ENCODE data around the gene OGA. TPM values are rescaled to one million over a fixed set of nuclear protein-coding genes. Genes with fewer than 3 reads are reported as not detected.

The OGA gene
- total and polyA plus RNA-seq, 9 of the 15 experiments (the other 6 are each of a cell fraction or from before 2014, with no cell fraction given): 13.5 to 73.5 (median 59.5) TPM

DNA sequence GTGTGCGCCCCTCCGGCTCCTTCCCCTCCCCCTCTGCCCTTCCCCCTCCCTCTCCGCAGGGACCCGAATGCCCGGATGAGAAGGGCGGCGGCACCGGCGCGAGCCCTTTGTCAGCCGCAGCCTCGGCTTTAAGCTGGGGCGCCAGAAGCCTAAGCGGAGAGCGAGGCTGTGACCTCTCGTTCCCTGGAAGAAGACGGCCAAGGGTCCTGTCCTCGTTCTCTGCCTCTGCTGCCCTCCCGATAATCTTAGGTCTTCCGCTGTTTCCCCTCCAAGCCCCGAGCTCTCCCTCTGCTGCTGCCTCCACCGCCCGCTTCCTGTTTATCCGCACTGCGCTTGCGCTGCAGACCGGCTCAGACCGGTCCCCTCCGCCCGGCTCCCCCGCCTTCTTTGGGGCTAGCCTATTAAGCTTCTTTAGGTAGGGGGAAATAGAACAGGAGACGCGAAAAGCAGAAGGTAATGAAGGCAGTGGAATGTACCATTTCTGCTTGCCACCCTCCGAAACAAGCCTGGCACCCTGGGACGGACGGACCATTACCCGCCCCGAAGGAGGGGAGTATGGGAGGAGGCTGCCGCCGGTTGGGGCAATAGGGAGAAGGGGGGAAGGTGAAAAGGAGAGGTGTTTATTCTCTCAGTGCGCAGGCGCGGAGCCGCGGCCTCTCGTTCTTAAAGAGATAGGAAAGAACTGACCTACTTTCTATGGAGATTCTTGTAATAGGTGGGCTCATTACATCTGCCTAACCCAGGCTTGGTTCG lies at the start of gene OGA (continued):
- TF ChIP-seq, protein P1, sequence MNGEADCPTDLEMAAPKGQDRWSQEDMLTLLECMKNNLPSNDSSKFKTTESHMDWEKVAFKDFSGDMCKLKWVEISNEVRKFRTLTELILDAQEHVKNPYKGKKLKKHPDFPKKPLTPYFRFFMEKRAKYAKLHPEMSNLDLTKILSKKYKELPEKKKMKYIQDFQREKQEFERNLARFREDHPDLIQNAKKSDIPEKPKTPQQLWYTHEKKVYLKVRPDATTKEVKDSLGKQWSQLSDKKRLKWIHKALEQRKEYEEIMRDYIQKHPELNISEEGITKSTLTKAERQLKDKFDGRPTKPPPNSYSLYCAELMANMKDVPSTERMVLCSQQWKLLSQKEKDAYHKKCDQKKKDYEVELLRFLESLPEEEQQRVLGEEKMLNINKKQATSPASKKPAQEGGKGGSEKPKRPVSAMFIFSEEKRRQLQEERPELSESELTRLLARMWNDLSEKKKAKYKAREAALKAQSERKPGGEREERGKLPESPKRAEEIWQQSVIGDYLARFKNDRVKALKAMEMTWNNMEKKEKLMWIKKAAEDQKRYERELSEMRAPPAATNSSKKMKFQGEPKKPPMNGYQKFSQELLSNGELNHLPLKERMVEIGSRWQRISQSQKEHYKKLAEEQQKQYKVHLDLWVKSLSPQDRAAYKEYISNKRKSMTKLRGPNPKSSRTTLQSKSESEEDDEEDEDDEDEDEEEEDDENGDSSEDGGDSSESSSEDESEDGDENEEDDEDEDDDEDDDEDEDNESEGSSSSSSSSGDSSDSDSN (IDR thresholded peaks at IDR 0.05; ENCODE audit: borderline replicate concordance in 1 of 2, low read depth in 2 of 2, low read length in 2 of 2): 0 out of 4 replicates have a peak, but pooled peaks of 1 of the 2 experiments have one; percentile 23
- TF ChIP-seq, protein P2, sequence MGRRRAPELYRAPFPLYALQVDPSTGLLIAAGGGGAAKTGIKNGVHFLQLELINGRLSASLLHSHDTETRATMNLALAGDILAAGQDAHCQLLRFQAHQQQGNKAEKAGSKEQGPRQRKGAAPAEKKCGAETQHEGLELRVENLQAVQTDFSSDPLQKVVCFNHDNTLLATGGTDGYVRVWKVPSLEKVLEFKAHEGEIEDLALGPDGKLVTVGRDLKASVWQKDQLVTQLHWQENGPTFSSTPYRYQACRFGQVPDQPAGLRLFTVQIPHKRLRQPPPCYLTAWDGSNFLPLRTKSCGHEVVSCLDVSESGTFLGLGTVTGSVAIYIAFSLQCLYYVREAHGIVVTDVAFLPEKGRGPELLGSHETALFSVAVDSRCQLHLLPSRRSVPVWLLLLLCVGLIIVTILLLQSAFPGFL (CRISPR knock-in tag; IDR thresholded peaks at IDR 0.05): no peak
- TF ChIP-seq ZNF12 (CRISPR knock-in tag; IDR thresholded peaks at IDR 0.05) (no peak), CBFA2T3 (IDR thresholded peaks at IDR 0.05) (no peak), ZNF561 (CRISPR knock-in tag; conservative IDR thresholded peaks at IDR 0.05) (no peak), SUPT5H (IDR thresholded peaks at IDR 0.05) (peak; percentile 97), ELF1 (tag; IDR thresholded peaks at IDR 0.05) (peak; percentile 64; the same call in 1 of the 2 replicates), FOS (IDR thresholded peaks at IDR 0.05; ENCODE audit: extremely low read depth, insufficient read length) (no peak), JUND (IDR thresholded peaks at IDR 0.05; ENCODE audit: borderline replicate concordance, low read depth, low read length) (peak; percentile 97), JUND (tag; IDR thresholded peaks at IDR 0.05; ENCODE audit: borderline replicate concordance, low read depth, low read length) (no peak), FOXK1 (CRISPR knock-in tag; IDR thresholded peaks at IDR 0.05; ENCODE audit: borderline replicate concordance) (peak; percentile 38; the same call in 1 of the 2 replicates), CTBP1 (IDR thresholded peaks at IDR 0.05; ENCODE audit: borderline replicate concordance) (peak; percentile 68), SMARCA5 (IDR thresholded peaks at IDR 0.05) (no peak), ZNF282 (CRISPR knock-in tag; IDR thresholded peaks at IDR 0.05) (no peak), ZNF121 (CRISPR knock-in tag; conservative IDR thresholded peaks at IDR 0.05) (no peak), OTX1 (CRISPR knock-in tag; IDR thresholded peaks at IDR 0.05) (peak; percentile 64; the same call in 1 of the 2 replicates), ZNF766 (CRISPR knock-in tag; conservative IDR thresholded peaks at IDR 0.05) (no peak), L3MBTL2 (IDR thresholded peaks at IDR 0.05) (no peak), RAD51 (IDR thresholded peaks at IDR 0.05; ENCODE audit: borderline replicate concordance, low read depth) (no peak), ZNF24 (IDR thresholded peaks at IDR 0.05) (no peak), LARP7 (IDR thresholded peaks at IDR 0.05) (0 out of 2 replicates have a peak, but pooled peaks have one; percentile 53)
- TF ChIP-seq, protein P3, sequence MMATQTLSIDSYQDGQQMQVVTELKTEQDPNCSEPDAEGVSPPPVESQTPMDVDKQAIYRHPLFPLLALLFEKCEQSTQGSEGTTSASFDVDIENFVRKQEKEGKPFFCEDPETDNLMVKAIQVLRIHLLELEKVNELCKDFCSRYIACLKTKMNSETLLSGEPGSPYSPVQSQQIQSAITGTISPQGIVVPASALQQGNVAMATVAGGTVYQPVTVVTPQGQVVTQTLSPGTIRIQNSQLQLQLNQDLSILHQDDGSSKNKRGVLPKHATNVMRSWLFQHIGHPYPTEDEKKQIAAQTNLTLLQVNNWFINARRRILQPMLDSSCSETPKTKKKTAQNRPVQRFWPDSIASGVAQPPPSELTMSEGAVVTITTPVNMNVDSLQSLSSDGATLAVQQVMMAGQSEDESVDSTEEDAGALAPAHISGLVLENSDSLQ (IDR thresholded peaks at IDR 0.05): no peak
- TF ChIP-seq, protein P4, sequence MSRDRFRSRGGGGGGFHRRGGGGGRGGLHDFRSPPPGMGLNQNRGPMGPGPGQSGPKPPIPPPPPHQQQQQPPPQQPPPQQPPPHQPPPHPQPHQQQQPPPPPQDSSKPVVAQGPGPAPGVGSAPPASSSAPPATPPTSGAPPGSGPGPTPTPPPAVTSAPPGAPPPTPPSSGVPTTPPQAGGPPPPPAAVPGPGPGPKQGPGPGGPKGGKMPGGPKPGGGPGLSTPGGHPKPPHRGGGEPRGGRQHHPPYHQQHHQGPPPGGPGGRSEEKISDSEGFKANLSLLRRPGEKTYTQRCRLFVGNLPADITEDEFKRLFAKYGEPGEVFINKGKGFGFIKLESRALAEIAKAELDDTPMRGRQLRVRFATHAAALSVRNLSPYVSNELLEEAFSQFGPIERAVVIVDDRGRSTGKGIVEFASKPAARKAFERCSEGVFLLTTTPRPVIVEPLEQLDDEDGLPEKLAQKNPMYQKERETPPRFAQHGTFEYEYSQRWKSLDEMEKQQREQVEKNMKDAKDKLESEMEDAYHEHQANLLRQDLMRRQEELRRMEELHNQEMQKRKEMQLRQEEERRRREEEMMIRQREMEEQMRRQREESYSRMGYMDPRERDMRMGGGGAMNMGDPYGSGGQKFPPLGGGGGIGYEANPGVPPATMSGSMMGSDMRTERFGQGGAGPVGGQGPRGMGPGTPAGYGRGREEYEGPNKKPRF (IDR thresholded peaks at IDR 0.05; ENCODE audit: low read depth, low read length): no peak

Measured in K562 (cell line).